ENCODE results near the gene KSR2.

- TF ChIP-seq CTCF (IDR thresholded peaks at IDR 0.05) (no peak), EP300 (IDR thresholded peaks at IDR 0.05) (no peak), POLR2AphosphoS5 (IDR thresholded peaks at IDR 0.05) (no peak)
These were observed 524.0 kb downstream of the KSR2 start for GRCh38 chr12:117444781-117445180.
